K562 (cell line): ENCODE results near the gene ZBTB18. TPM values are rescaled to one million over a fixed set of nuclear protein-coding genes. Genes with fewer than 3 reads are reported as not detected.

Experiments
- ATAC-seq: fragments of 200-7000 bp; cut with Tn5 transposase; 3 replicates; pipeline ENCODE4 v1.9.1; 2020; ENCODE audit warnings: moderate library complexity
- BruUV-seq: library from RNA; stranded (reverse); fragments of 400-500 nt; replicated peaks from 2 replicates; lab custom pipeline; 2021; lab: Mats Ljungman, UMichigan
- CTCF ChIA-PET: fragments of 300-600 bp; formaldehyde crosslinking; extraction: SDS; loops from one replicate; lab custom pipeline; 2021; ENCODE audit warnings: low intra/inter-chr PET ratio; lab: Yijun Ruan, JAX
- POLR2A ChIA-PET: fragments of 300-600, 350-650 bp; sonication (Branson Sonifier 250); formaldehyde crosslinking; extraction: SDS; loops from one replicate; lab custom pipeline; 2021; ENCODE audit warnings: antibody characterized with exemption, inconsistent platforms; lab: Yijun Ruan, JAX
- DNase-seq, 4 experiments: peaks; one replicate each; pipeline versions ENCODE4 v3.0.0 to v3.0.0-alpha.2; 2011 to 2018; ENCODE audit warnings: low spot score in 3 of 4, mixed read lengths in 3 of 4; ENCODE audit errors: extremely low read depth in 1 of 4
- FAIRE-seq: peaks from 2 replicates; lab custom pipeline; 2011; peaks lifted over from hg19 to GRCh38; lab: Jason Lieb, UNC
- H2AFZ ChIP-seq: 2 replicates; pipeline ENCODE4 v1.6.0; 2011; ENCODE audit warnings: low read depth, low read length, control low read depth, inconsistent platforms
- H3K27ac ChIP-seq: fragments of 200-600 bp; 3 replicates; pipeline ENCODE4 v1.8.0; 2011; ENCODE audit warnings: low read depth, mild to moderate bottlenecking, control low read depth, inconsistent platforms, low read length, moderate library complexity, mixed read lengths; ENCODE audit errors: extremely low read depth
- H3K27me3 ChIP-seq, 2 experiments: fragments of 300-600 bp in 1 of 2; 2 replicates in 1 of 2; 3 replicates in 1 of 2; pipeline versions ENCODE4 v1.6.0 to v1.8.0; 2011; ENCODE audit warnings: inconsistent platforms in 2 of 2, low read length in 2 of 2, mild to moderate bottlenecking in 1 of 2, mixed read lengths in 1 of 2, moderate library complexity in 1 of 2; ENCODE audit not compliant: control insufficient read depth in 2 of 2, insufficient read depth in 2 of 2
- H3K36me3 ChIP-seq: fragments of 300-600 bp; 3 replicates; pipeline ENCODE4 v1.8.0; 2011; ENCODE audit warnings: mild to moderate bottlenecking, low read length, inconsistent platforms; ENCODE audit not compliant: control insufficient read depth, insufficient read depth
- H3K4me1 ChIP-seq, 2 experiments: fragments of 200-600 bp in 1 of 2; replicated peaks in 1 of 2; 2 replicates in 1 of 2; 3 replicates in 1 of 2; pipeline versions ENCODE4 v1.5.1 to v1.8.0; 2011; ENCODE audit warnings: inconsistent platforms in 2 of 2, low read length in 2 of 2, mild to moderate bottlenecking in 1 of 2, mixed read lengths in 1 of 2, moderate library complexity in 1 of 2; ENCODE audit not compliant: control insufficient read depth in 2 of 2, insufficient read depth in 2 of 2
- H3K4me2 ChIP-seq: 2 replicates; pipeline ENCODE4 v1.6.1; 2011; ENCODE audit warnings: low read length, control low read depth, inconsistent platforms, mixed read lengths; ENCODE audit not compliant: insufficient read depth
- H3K4me3 ChIP-seq: fragments of 200-600 bp; sonication (generic), shearing (Covaris generic); 2 replicates; pipeline ENCODE4 v1.5.1; 2016; ENCODE audit warnings: control low read depth, inconsistent platforms
- H3K79me2 ChIP-seq: fragments of 200-600 bp; 3 replicates; pipeline ENCODE4 v1.8.0; 2011; ENCODE audit warnings: low read length, inconsistent platforms; ENCODE audit not compliant: control insufficient read depth, insufficient read depth
- H3K9ac ChIP-seq, 2 experiments: 2 replicates each; pipeline versions ENCODE4 v1.6.0 to v1.6.1; 2011; ENCODE audit warnings: low read depth in 2 of 2, low read length in 2 of 2, control low read depth in 1 of 2, inconsistent platforms in 1 of 2, mild to moderate bottlenecking in 1 of 2, mixed read lengths in 1 of 2; ENCODE audit not compliant: insufficient read depth in 1 of 2
- H3K9me1 ChIP-seq: one replicate; pipeline ENCODE4 v1.6.0; 2011; ENCODE audit warnings: inconsistent platforms, mild to moderate bottlenecking, low read length, moderate library complexity; ENCODE audit not compliant: control insufficient read depth, insufficient read depth
- H3K9me3 ChIP-seq: replicated peaks from 2 replicates; pipeline ENCODE4 v1.5.1; 2011; ENCODE audit warnings: low read depth, low read length, inconsistent platforms; ENCODE audit not compliant: control insufficient read depth, insufficient read depth
- H4K20me1 ChIP-seq: replicated peaks from 2 replicates; pipeline ENCODE4 v1.6.1; 2011; ENCODE audit warnings: low read length, inconsistent platforms, mixed read lengths; ENCODE audit not compliant: control insufficient read depth, insufficient read depth
- CBFA2T2 ChIP-seq: fragments of 450-650 bp; conservative IDR thresholded peaks from 2 replicates; pipeline ENCODE4 v1.6.1; 2017; ENCODE audit warnings: mild to moderate bottlenecking
- CCNT2 ChIP-seq: IDR thresholded peaks from 2 replicates; pipeline ENCODE4 v1.6.1; 2011; ENCODE audit warnings: borderline replicate concordance, low read depth, mild to moderate bottlenecking, moderate library complexity, mixed read lengths, low read length; ENCODE audit not compliant: insufficient read length; ENCODE audit errors: extremely low read depth
- DACH1 ChIP-seq: fragments of 450-650 bp; IDR thresholded peaks from 2 replicates; pipeline ENCODE4 v1.6.1; 2018; ENCODE audit not compliant: partially characterized antibody
- HDAC8 ChIP-seq: fragments of 450-650 bp; IDR thresholded peaks from 2 replicates; pipeline ENCODE4 v1.6.1; 2016; ENCODE audit warnings: mild to moderate bottlenecking, missing genetic modification characterization, moderate library complexity, missing compliant biosample characterization
- RAD51 ChIP-seq: fragments of 450-650 bp; IDR thresholded peaks from 2 replicates; pipeline ENCODE4 v1.7.1; 2016; ENCODE audit warnings: low read depth, mild to moderate bottlenecking, borderline replicate concordance
- USF2 ChIP-seq: sonication (generic); formaldehyde crosslinking; IDR thresholded peaks from 2 replicates; pipeline ENCODE4 v1.5.0; 2020; ENCODE audit warnings: missing genetic modification reagents
- WGBS: fragments of 100-300 bp; shearing (Covaris generic); methylation state at CpG from one replicate; pipeline ENCODE4 v1.1.6; 2016; ENCODE audit warnings: low coverage, mixed read lengths; ENCODE audit not compliant: insufficient coverage; ENCODE audit errors: missing lambda C conversion rate; 5-methylcytosine and 5-hydroxymethylcytosine counted together
- in situ Hi-C: fragments of 300-500 bp; cut with MboI; formaldehyde crosslinking; loops from 4 replicates; pipeline ENCODE4 v1.15.0; 2018; ENCODE audit warnings: inconsistent platforms, mixed read lengths
- intact Hi-C: fragments of 100-400 bp; cut with micrococcal nuclease; formaldehyde crosslinking; loops from 2 replicates; pipeline ENCODE4 v1.14.2; 2022
- polyA plus RNA-seq, 8 experiments: library from polyadenylated mRNA; depleted of rRNA in 4 of 8; stranded (reverse) in 5 of 8; unstranded in 3 of 8; fragments of >200 nt; fragmentation: Nextera tagmentation in 2 of 8; fragmentation: Illumina TruSeq in 1 of 8; extraction: Ambion mirVana in 2 of 8; extraction: Trizol in 1 of 8; gene quantifications; 2 replicates each; pipeline versions ENCODE4 v1.2.1 to v1.2.3, GENCODE V29; 2011 to 2014; ENCODE audit warnings: inconsistent platforms in 1 of 8, missing spikeins in 1 of 8
- total RNA-seq, 7 experiments: library from RNA; depleted of rRNA in 6 of 7; stranded (reverse); fragments of >200 nt in 6 of 7; fragmentation: Illumina TruSeq in 2 of 7; extraction: Trizol in 2 of 7; gene quantifications; 2 replicates each; pipeline versions ENCODE4 v1.2.1 to v1.2.3, GENCODE V29; 2011 to 2021; ENCODE audit warnings: low replicate concordance in 1 of 7
- TF ChIP-seq, protein P1 (sequence below): fragments of 450-650 bp; formaldehyde crosslinking; IDR thresholded peaks from 2 replicates; pipeline ENCODE4 v1.4.0; 2020; ENCODE audit warnings: mild to moderate bottlenecking, mixed read lengths

The ZBTB18 gene
- total and polyA plus RNA-seq, 9 of the 15 experiments (the other 6 are each of a cell fraction or from before 2014, with no cell fraction given), result 0.13 to 2.6 (median 1.6) TPM

GRCh38 chr1:244096691-244097090 lies 45.6 kb downstream of the ZBTB18 start:
- WGBS, result 0% methylated on average over 9 of the region's 9 CpGs
- no peak overlapping the region for H2AFZ ChIP-seq
- no peak overlapping the region for H3K27ac ChIP-seq
- H3K4me2 ChIP-seq, result no peak overlapping the region
- H3K79me2 ChIP-seq, result no peaks in the 10 kb centered on the region
- H3K9me1 ChIP-seq, result no peaks in the 10 kb centered on the region
- H3K36me3 ChIP-seq, result no peaks in the 10 kb centered on the region
- ChIA-PET POLR2A (no interaction called here), CTCF (interaction anchor here (0.6 kb wide), 1 partner anchor 168 kb away, joined by 3 read pairs; no protein-coding TSS in a partner anchor)
- H3K4me1 ChIP-seq, result no peaks in the 10 kb centered on the region
- no peak for ATAC-seq
- no peak for FAIRE-seq
- no TSS peak for BruUV-seq
- H3K27me3 ChIP-seq, result peaks cover 42 to 71% of the 10 kb centered on the region in 2 experiments
- in situ Hi-C loops, result no loop called here
- no peak overlapping the region for H3K4me3 ChIP-seq
- H3K9ac ChIP-seq, result no peak overlapping the region
- no peaks in the 10 kb centered on the region for H4K20me1 ChIP-seq
- DNase-seq, result no peak
- intact Hi-C loops, result no loop called here
- TF ChIP-seq HDAC8 (tag), result no peak
- no peak for TF ChIP-seq DACH1
- no peaks in the 10 kb centered on the region for H3K9me3 ChIP-seq

- Histone ChIP-seq H3K9me3 (no peaks in the 10 kb centered on the region), H3K27ac (no peak overlapping the region), H3K27me3 (peaks cover 43 to 73% of the 10 kb centered on the region in 2 experiments), H3K9ac (no peak overlapping the region), H3K9me1 (no peaks in the 10 kb centered on the region), H3K79me2 (no peaks in the 10 kb centered on the region), H2AFZ (no peak overlapping the region), H4K20me1 (no peaks in the 10 kb centered on the region), H3K4me3 (no peak overlapping the region), H3K36me3 (no peaks in the 10 kb centered on the region), H3K4me2 (no peak overlapping the region), H3K4me1 (no peaks in the 10 kb centered on the region)
- in situ Hi-C loops (no loop called here), intact Hi-C loops (no loop called here)
- ATAC-seq, result no peak
- CTCF ChIA-PET, result no interaction called here
- TF ChIP-seq, protein P1, sequence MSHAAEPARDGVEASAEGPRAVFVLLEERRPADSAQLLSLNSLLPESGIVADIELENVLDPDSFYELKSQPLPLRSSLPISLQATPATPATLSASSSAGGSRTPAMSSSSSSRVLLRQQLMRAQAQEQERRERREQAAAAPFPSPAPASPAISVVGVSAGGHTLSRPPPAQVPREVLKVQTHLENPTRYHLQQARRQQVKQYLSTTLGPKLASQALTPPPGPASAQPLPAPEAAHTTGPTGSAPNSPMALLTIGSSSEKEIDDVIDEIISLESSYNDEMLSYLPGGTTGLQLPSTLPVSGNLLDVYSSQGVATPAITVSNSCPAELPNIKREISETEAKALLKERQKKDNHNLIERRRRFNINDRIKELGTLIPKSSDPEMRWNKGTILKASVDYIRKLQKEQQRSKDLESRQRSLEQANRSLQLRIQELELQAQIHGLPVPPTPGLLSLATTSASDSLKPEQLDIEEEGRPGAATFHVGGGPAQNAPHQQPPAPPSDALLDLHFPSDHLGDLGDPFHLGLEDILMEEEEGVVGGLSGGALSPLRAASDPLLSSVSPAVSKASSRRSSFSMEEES (CRISPR knock-in tag), result peak; percentile 90
- TF ChIP-seq RAD51 (peak; percentile 53; the same call in 1 of the 2 replicates), CBFA2T2 (0 out of 2 replicates have a peak, but pooled peaks have one; percentile 16), CCNT2 (no peak), USF2 (CRISPR knock-in tag) (peak; percentile 40; the same call in 1 of the 2 replicates)
- 2% methylated on average over 7 of the region's 7 CpGs for whole genome bisulfite sequencing
- POLR2A ChIA-PET, result no interaction called here
- DNase-seq, result no peak
- no peak for FAIRE-seq
- no TSS peak for BruUV-seq
These were observed 46.7 kb downstream of the ZBTB18 start for GRCh38 chr1:244097523-244098405.
